HepG2 (cell line): ENCODE data around the gene DNAJC5. TPM values are rescaled to one million over a fixed set of nuclear protein-coding genes. Genes with fewer than 3 reads are reported as not detected.
A peak's percentile ranks its signal among the peaks of the same experiment; 100 is the strongest.

Source experiments
- CREB1 ChIP-seq, 2 experiments: fragments of 450-650 bp in 1 of 2; IDR thresholded peaks; 2 replicates each; pipeline ENCODE4 v1.6.1; 2016 to 2017; ENCODE audit warnings: control low read depth in 1 of 2, mild to moderate bottlenecking in 1 of 2, missing compliant biosample characterization in 1 of 2, missing genetic modification characterization in 1 of 2
- ESRRA ChIP-seq: sonication (generic); formaldehyde crosslinking; IDR thresholded peaks from 2 replicates; pipeline ENCODE4 v1.5.1; 2020; ENCODE audit warnings: mild to moderate bottlenecking, low read depth, missing genetic modification reagents
- SMAD9 ChIP-seq: sonication (generic); formaldehyde crosslinking; IDR thresholded peaks from 2 replicates; pipeline ENCODE4 v1.5.1; 2020; ENCODE audit warnings: mild to moderate bottlenecking, missing genetic modification reagents
- ZNF383 ChIP-seq: sonication (generic); formaldehyde crosslinking; IDR thresholded peaks from 2 replicates; pipeline ENCODE4 v1.4.0; 2020; ENCODE audit warnings: missing genetic modification reagents, mild to moderate bottlenecking, borderline replicate concordance
- ZNF605 ChIP-seq: sonication (generic); formaldehyde crosslinking; IDR thresholded peaks from 2 replicates; pipeline ENCODE4 v1.8.0; 2022; ENCODE audit warnings: mild to moderate bottlenecking, missing genetic modification reagents
- polyA plus RNA-seq, 8 experiments: library from polyadenylated mRNA; depleted of rRNA in 3 of 8; stranded (reverse) in 7 of 8; unstranded in 1 of 8; fragments of >200 nt; fragmentation: Illumina TruSeq in 4 of 8; extraction: Trizol in 4 of 8; gene quantifications; 2 replicates each; pipeline versions ENCODE4 v1.2.1 to v1.2.3, GENCODE V29; 2011 to 2016; ENCODE audit warnings: low read depth in 4 of 8, missing spikeins in 1 of 8, mixed read lengths in 1 of 8; ENCODE audit not compliant: insufficient read depth in 1 of 8
- total RNA-seq, 5 experiments: library from RNA; depleted of rRNA; stranded (reverse); fragments of >200 nt; fragmentation: Illumina TruSeq; extraction: Trizol; gene quantifications; 2 replicates each; pipeline ENCODE4 v1.2.3, GENCODE V29; 2016; ENCODE audit warnings: low read depth in 1 of 5
- TF ChIP-seq, protein P1 (sequence below): sonication (generic); formaldehyde crosslinking; IDR thresholded peaks from 2 replicates; pipeline ENCODE4 v1.8.0; 2022; ENCODE audit warnings: missing genetic modification reagents, mild to moderate bottlenecking, inconsistent platforms, borderline replicate concordance
- TF ChIP-seq, protein P2 (sequence below): sonication (generic); formaldehyde crosslinking; IDR thresholded peaks from 2 replicates; pipeline ENCODE4 v1.5.0; 2020; ENCODE audit warnings: missing genetic modification reagents
- TF ChIP-seq, protein P3 (sequence below): sonication (generic); formaldehyde crosslinking; IDR thresholded peaks from 2 replicates; pipeline ENCODE4 v1.4.0; 2020; ENCODE audit warnings: mild to moderate bottlenecking, missing genetic modification reagents
- TF ChIP-seq, protein P4 (sequence below): sonication (generic); formaldehyde crosslinking; IDR thresholded peaks from 2 replicates; pipeline ENCODE4 v1.4.0; 2020; ENCODE audit warnings: missing genetic modification reagents
- TF ChIP-seq, protein P5 (sequence below): sonication (generic); formaldehyde crosslinking; IDR thresholded peaks from 2 replicates; pipeline ENCODE4 v1.8.1; 2022; ENCODE audit warnings: low read depth, mild to moderate bottlenecking, missing genetic modification reagents

DNAJC5 gene
- total and polyA plus RNA-seq, 2 of the 13 experiments (the other 11 are each of a cell fraction or from before 2014, with no cell fraction given): 42.8 to 64.5 TPM

DNA sequence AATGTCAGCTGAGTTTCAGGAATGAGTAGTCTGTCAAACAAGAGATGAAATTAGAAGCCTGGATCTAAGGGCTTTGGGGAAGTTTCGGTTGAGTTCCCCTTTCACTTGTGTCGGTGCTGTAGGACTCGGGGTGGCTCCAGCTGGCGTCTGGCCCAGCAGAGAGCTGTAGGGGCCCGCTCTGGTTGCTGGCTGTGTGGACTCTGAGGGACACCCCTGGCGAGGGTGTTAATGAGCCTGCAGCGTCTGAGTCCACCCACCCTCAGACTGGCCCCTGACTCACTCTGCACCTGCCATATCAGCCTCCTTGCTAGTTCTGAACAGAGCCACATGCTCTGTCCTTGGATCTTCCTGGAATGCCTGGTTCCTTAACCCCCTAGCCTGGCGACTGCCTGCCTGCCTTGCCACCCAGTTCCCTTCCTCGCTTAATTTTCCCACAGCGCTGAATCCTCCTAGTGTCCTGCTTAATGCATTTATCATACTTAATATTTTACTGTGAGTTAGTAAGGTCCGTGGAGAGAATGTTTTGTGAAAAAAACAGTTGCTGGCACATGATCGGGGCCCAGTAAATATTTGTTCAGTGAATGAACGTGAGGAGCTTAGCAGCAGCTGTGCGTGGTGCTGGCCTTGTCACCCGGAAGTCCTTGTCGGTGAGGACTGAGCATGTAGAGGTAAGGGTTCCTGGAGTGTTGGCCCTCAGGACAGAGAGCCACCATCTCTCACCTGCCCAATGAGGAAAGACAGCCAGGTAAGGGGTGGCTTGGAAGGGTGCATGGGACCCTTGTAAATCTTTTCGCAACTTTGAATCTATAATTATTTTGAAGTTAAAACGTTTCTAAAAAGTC lies 1.6 kb downstream of the DNAJC5 start (continued):
- TF ChIP-seq ZNF605 (peak; percentile 53; the same call in 1 of the 2 replicates), ESRRA (0 out of 2 replicates have a peak, but pooled peaks have one; percentile 35), SMAD9 (CRISPR knock-in tag) (peak; percentile 85; the same call in 1 of the 2 replicates), ZNF383 (peak; percentile 85; the same call in 1 of the 2 replicates), CREB1 (IDR thresholded peaks at IDR 0.05) (no peak), CREB1 (CRISPR knock-in tag; IDR thresholded peaks at IDR 0.05) (peak; percentile 18; the same call in 1 of the 2 replicates)
- TF ChIP-seq, protein P1, sequence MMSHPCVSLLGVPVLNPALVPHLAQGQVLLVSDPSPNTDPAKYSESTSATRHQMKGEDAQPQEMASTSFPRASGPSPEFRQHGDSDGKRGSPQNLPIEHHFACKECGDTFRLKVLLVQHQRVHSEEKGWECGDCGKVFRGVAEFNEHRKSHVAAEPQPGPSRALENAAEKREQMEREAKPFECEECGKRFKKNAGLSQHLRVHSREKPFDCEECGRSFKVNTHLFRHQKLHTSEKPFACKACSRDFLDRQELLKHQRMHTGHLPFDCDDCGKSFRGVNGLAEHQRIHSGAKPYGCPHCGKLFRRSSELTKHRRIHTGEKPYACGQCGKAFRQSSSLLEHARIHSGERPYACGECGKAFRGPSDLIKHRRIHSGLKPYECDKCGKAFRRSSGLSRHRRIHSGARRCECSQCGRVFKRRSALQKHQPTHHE (CRISPR knock-in tag): 0 out of 2 replicates have a peak, but pooled peaks have one; percentile 23
- TF ChIP-seq, protein P2, sequence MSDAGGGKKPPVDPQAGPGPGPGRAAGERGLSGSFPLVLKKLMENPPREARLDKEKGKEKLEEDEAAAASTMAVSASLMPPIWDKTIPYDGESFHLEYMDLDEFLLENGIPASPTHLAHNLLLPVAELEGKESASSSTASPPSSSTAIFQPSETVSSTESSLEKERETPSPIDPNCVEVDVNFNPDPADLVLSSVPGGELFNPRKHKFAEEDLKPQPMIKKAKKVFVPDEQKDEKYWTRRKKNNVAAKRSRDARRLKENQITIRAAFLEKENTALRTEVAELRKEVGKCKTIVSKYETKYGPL (CRISPR knock-in tag): no peak
- TF ChIP-seq, protein P3, sequence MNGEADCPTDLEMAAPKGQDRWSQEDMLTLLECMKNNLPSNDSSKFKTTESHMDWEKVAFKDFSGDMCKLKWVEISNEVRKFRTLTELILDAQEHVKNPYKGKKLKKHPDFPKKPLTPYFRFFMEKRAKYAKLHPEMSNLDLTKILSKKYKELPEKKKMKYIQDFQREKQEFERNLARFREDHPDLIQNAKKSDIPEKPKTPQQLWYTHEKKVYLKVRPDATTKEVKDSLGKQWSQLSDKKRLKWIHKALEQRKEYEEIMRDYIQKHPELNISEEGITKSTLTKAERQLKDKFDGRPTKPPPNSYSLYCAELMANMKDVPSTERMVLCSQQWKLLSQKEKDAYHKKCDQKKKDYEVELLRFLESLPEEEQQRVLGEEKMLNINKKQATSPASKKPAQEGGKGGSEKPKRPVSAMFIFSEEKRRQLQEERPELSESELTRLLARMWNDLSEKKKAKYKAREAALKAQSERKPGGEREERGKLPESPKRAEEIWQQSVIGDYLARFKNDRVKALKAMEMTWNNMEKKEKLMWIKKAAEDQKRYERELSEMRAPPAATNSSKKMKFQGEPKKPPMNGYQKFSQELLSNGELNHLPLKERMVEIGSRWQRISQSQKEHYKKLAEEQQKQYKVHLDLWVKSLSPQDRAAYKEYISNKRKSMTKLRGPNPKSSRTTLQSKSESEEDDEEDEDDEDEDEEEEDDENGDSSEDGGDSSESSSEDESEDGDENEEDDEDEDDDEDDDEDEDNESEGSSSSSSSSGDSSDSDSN (CRISPR knock-in tag): peak; percentile 78
- TF ChIP-seq, protein P4, sequence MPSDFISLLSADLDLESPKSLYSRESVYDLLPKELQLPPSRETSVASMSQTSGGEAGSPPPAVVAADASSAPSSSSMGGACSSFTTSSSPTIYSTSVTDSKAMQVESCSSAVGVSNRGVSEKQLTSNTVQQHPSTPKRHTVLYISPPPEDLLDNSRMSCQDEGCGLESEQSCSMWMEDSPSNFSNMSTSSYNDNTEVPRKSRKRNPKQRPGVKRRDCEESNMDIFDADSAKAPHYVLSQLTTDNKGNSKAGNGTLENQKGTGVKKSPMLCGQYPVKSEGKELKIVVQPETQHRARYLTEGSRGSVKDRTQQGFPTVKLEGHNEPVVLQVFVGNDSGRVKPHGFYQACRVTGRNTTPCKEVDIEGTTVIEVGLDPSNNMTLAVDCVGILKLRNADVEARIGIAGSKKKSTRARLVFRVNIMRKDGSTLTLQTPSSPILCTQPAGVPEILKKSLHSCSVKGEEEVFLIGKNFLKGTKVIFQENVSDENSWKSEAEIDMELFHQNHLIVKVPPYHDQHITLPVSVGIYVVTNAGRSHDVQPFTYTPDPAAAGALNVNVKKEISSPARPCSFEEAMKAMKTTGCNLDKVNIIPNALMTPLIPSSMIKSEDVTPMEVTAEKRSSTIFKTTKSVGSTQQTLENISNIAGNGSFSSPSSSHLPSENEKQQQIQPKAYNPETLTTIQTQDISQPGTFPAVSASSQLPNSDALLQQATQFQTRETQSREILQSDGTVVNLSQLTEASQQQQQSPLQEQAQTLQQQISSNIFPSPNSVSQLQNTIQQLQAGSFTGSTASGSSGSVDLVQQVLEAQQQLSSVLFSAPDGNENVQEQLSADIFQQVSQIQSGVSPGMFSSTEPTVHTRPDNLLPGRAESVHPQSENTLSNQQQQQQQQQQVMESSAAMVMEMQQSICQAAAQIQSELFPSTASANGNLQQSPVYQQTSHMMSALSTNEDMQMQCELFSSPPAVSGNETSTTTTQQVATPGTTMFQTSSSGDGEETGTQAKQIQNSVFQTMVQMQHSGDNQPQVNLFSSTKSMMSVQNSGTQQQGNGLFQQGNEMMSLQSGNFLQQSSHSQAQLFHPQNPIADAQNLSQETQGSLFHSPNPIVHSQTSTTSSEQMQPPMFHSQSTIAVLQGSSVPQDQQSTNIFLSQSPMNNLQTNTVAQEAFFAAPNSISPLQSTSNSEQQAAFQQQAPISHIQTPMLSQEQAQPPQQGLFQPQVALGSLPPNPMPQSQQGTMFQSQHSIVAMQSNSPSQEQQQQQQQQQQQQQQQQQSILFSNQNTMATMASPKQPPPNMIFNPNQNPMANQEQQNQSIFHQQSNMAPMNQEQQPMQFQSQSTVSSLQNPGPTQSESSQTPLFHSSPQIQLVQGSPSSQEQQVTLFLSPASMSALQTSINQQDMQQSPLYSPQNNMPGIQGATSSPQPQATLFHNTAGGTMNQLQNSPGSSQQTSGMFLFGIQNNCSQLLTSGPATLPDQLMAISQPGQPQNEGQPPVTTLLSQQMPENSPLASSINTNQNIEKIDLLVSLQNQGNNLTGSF (CRISPR knock-in tag): peak; percentile 61; the same call in 1 of the 2 replicates
- TF ChIP-seq, protein P5, sequence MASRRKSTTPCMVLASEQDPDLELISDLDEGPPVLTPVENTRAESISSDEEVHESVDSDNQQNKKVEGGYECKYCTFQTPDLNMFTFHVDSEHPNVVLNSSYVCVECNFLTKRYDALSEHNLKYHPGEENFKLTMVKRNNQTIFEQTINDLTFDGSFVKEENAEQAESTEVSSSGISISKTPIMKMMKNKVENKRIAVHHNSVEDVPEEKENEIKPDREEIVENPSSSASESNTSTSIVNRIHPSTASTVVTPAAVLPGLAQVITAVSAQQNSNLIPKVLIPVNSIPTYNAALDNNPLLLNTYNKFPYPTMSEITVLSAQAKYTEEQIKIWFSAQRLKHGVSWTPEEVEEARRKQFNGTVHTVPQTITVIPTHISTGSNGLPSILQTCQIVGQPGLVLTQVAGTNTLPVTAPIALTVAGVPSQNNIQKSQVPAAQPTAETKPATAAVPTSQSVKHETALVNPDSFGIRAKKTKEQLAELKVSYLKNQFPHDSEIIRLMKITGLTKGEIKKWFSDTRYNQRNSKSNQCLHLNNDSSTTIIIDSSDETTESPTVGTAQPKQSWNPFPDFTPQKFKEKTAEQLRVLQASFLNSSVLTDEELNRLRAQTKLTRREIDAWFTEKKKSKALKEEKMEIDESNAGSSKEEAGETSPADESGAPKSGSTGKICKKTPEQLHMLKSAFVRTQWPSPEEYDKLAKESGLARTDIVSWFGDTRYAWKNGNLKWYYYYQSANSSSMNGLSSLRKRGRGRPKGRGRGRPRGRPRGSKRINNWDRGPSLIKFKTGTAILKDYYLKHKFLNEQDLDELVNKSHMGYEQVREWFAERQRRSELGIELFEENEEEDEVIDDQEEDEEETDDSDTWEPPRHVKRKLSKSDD (CRISPR knock-in tag): peak; percentile 77; the same call in 1 of the 2 replicates
